ENCODE data around the gene NTM.
A peak's percentile ranks its signal among the peaks of the same experiment; 100 is the strongest.
"Not testable (repeated sequence)": the region's sequence is repeated elsewhere in the genome, so short reads cannot be mapped to it uniquely, and the experiment has no call there.

NTM gene

GRCh38 chr11:131902421-131902820, 532.0 kb downstream of the NTM start:
- H3K4me1 ChIP-seq (ENCODE audit: control insufficient read depth, insufficient read depth, low read length): peaks cover 7% of the 10 kb centered on the region
- no peaks in the 10 kb centered on the region for H3K27me3 ChIP-seq (replicated peaks; ENCODE audit: control insufficient read depth, insufficient read depth, low read length)
- no peak overlapping the region for H3K4me3 ChIP-seq (ENCODE audit: low read length)
- no peaks in the 10 kb centered on the region for H3K36me3 ChIP-seq (ENCODE audit: control insufficient read depth, insufficient read depth, low read length, severe bottlenecking)
- no peaks in the 10 kb centered on the region for H3K9me3 ChIP-seq (ENCODE audit: control insufficient read depth, low read length)
- no peak overlapping the region for H3K9ac ChIP-seq (ENCODE audit: low read length)
- DNase-seq (ENCODE audit: low read depth): no peak

GRCh38 chr11:131903074-131903473, 532.7 kb downstream of the NTM start:
- Histone ChIP-seq H3K4me3 (ENCODE audit: low read length) (no peak overlapping the region), H3K36me3 (ENCODE audit: control insufficient read depth, insufficient read depth, low read length, severe bottlenecking) (no peaks in the 10 kb centered on the region), H3K9ac (ENCODE audit: low read length) (no peak overlapping the region), H3K27me3 (replicated peaks; ENCODE audit: control insufficient read depth, insufficient read depth, low read length) (no peaks in the 10 kb centered on the region), H3K9me3 (ENCODE audit: control insufficient read depth, low read length) (no peaks in the 10 kb centered on the region), H3K4me1 (ENCODE audit: control insufficient read depth, insufficient read depth, low read length) (peaks cover 7% of the 10 kb centered on the region)
- no peak for DNase-seq (ENCODE audit: low read depth)

- Histone ChIP-seq H3K27me3 (replicated peaks; ENCODE audit: control insufficient read depth, insufficient read depth, low read length) (no peaks in the 10 kb centered on the region), H3K9me3 (ENCODE audit: control insufficient read depth, low read length) (no peaks in the 10 kb centered on the region), H3K36me3 (ENCODE audit: control insufficient read depth, insufficient read depth, low read length, severe bottlenecking) (no peaks in the 10 kb centered on the region), H3K4me3 (ENCODE audit: low read length) (no peak overlapping the region), H3K9ac (ENCODE audit: low read length) (no peak overlapping the region), H3K4me1 (ENCODE audit: control insufficient read depth, insufficient read depth, low read length) (peaks cover 7% of the 10 kb centered on the region)
- no peak for DNase-seq (ENCODE audit: low read depth)
Observed at GRCh38 chr11:131904756-131905155, 534.3 kb downstream of the NTM start.

- no peaks in the 10 kb centered on the region for H3K36me3 ChIP-seq (ENCODE audit: control insufficient read depth, insufficient read depth, low read length, severe bottlenecking)
- no peak overlapping the region for H3K4me3 ChIP-seq (ENCODE audit: low read length)
- H3K9me3 ChIP-seq (ENCODE audit: control insufficient read depth, low read length): no peaks in the 10 kb centered on the region
- H3K27me3 ChIP-seq (replicated peaks; ENCODE audit: control insufficient read depth, insufficient read depth, low read length): no peaks in the 10 kb centered on the region
- H3K9ac ChIP-seq (ENCODE audit: low read length): no peak overlapping the region
- H3K4me1 ChIP-seq (ENCODE audit: control insufficient read depth, insufficient read depth, low read length): no peaks in the 10 kb centered on the region
- DNase-seq (ENCODE audit: low read depth): no peak
Observed at GRCh38 chr11:131906963-131907362, 536.5 kb downstream of the NTM start.

- H3K9ac ChIP-seq (ENCODE audit: low read length): no peak overlapping the region
- no peaks in the 10 kb centered on the region for H3K9me3 ChIP-seq (ENCODE audit: control insufficient read depth, low read length)
- DNase-seq (ENCODE audit: low read depth): no peak
- no peaks in the 10 kb centered on the region for H3K27me3 ChIP-seq (replicated peaks; ENCODE audit: control insufficient read depth, insufficient read depth, low read length)
- H3K4me1 ChIP-seq (ENCODE audit: control insufficient read depth, insufficient read depth, low read length): no peaks in the 10 kb centered on the region
- H3K36me3 ChIP-seq (ENCODE audit: control insufficient read depth, insufficient read depth, low read length, severe bottlenecking): no peaks in the 10 kb centered on the region
- H3K4me3 ChIP-seq (ENCODE audit: low read length): no peak overlapping the region
Observed at GRCh38 chr11:131907371-131907770, 537.0 kb downstream of the NTM start.

- no peak overlapping the region for H3K4me3 ChIP-seq (ENCODE audit: low read length)
- DNase-seq (ENCODE audit: low read depth): no peak
- no peaks in the 10 kb centered on the region for H3K36me3 ChIP-seq (ENCODE audit: control insufficient read depth, insufficient read depth, low read length, severe bottlenecking)
- no peak overlapping the region for H3K9ac ChIP-seq (ENCODE audit: low read length)
- H3K4me1 ChIP-seq (ENCODE audit: control insufficient read depth, insufficient read depth, low read length): no peaks in the 10 kb centered on the region
- no peaks in the 10 kb centered on the region for H3K9me3 ChIP-seq (ENCODE audit: control insufficient read depth, low read length)
- H3K27me3 ChIP-seq (replicated peaks; ENCODE audit: control insufficient read depth, insufficient read depth, low read length): no peaks in the 10 kb centered on the region
Observed at GRCh38 chr11:131908316-131908715, 537.9 kb downstream of the NTM start.

- Histone ChIP-seq H3K9me3 (ENCODE audit: control insufficient read depth, low read length) (no peaks in the 10 kb centered on the region), H3K4me1 (ENCODE audit: control insufficient read depth, insufficient read depth, low read length) (no peaks in the 10 kb centered on the region), H3K36me3 (ENCODE audit: control insufficient read depth, insufficient read depth, low read length, severe bottlenecking) (no peaks in the 10 kb centered on the region), H3K27me3 (replicated peaks; ENCODE audit: control insufficient read depth, insufficient read depth, low read length) (no peaks in the 10 kb centered on the region), H3K9ac (ENCODE audit: low read length) (no peak overlapping the region), H3K4me3 (ENCODE audit: low read length) (peak overlapping the region; percentile 86)
- no peak for DNase-seq (ENCODE audit: low read depth)
Observed at GRCh38 chr11:131909426-131910177, 539.2 kb downstream of the NTM start.

GRCh38 chr11:131910178-131910522, 539.7 kb downstream of the NTM start:
- H3K4me3 ChIP-seq (ENCODE audit: low read length): peak overlapping the region; percentile 86
- no peaks in the 10 kb centered on the region for H3K27me3 ChIP-seq (replicated peaks; ENCODE audit: control insufficient read depth, insufficient read depth, low read length)
- no peaks in the 10 kb centered on the region for H3K4me1 ChIP-seq (ENCODE audit: control insufficient read depth, insufficient read depth, low read length)

GRCh38 chr11:131910523-131911387, 540.3 kb downstream of the NTM start:
- Histone ChIP-seq H3K9me3 (ENCODE audit: control insufficient read depth, low read length) (no peaks in the 10 kb centered on the region), H3K4me3 (ENCODE audit: low read length) (peak overlapping the region; percentile 86), H3K27me3 (replicated peaks; ENCODE audit: control insufficient read depth, insufficient read depth, low read length) (no peaks in the 10 kb centered on the region), H3K9ac (ENCODE audit: low read length) (peak overlapping the region; percentile 57), H3K4me1 (ENCODE audit: control insufficient read depth, insufficient read depth, low read length) (no peaks in the 10 kb centered on the region), H3K36me3 (ENCODE audit: control insufficient read depth, insufficient read depth, low read length, severe bottlenecking) (no peaks in the 10 kb centered on the region)
- peak; percentile 71 for DNase-seq (ENCODE audit: low read depth)

More at GRCh38 chr11:131910178-131910522, 539.7 kb downstream of the NTM start:
- no peak overlapping the region for H3K9ac ChIP-seq (ENCODE audit: low read length)
- DNase-seq (ENCODE audit: low read depth): no peak
- H3K36me3 ChIP-seq (ENCODE audit: control insufficient read depth, insufficient read depth, low read length, severe bottlenecking): no peaks in the 10 kb centered on the region
- H3K9me3 ChIP-seq (ENCODE audit: control insufficient read depth, low read length): no peaks in the 10 kb centered on the region

GRCh38 chr11:131911388-131912032, 541.1 kb downstream of the NTM start:
- not testable (repeated sequence) for H3K27me3 ChIP-seq (replicated peaks; ENCODE audit: control insufficient read depth, insufficient read depth, low read length); H3K36me3 ChIP-seq (ENCODE audit: control insufficient read depth, insufficient read depth, low read length, severe bottlenecking); H3K9me3 ChIP-seq (ENCODE audit: control insufficient read depth, low read length); H3K4me1 ChIP-seq (ENCODE audit: control insufficient read depth, insufficient read depth, low read length)
- peak; percentile 40 for DNase-seq (ENCODE audit: low read depth)
- peak overlapping the region; percentile 57 for H3K9ac ChIP-seq (ENCODE audit: low read length)
- peak overlapping the region; percentile 86 for H3K4me3 ChIP-seq (ENCODE audit: low read length)

- no peak overlapping the region for H3K9ac ChIP-seq (ENCODE audit: low read length)
- H3K36me3 ChIP-seq (ENCODE audit: control insufficient read depth, insufficient read depth, low read length, severe bottlenecking): no peaks in the 10 kb centered on the region
- DNase-seq (ENCODE audit: low read depth): no peak
- H3K27me3 ChIP-seq (replicated peaks; ENCODE audit: control insufficient read depth, insufficient read depth, low read length): no peaks in the 10 kb centered on the region
- no peaks in the 10 kb centered on the region for H3K9me3 ChIP-seq (ENCODE audit: control insufficient read depth, low read length)
- no peaks in the 10 kb centered on the region for H3K4me1 ChIP-seq (ENCODE audit: control insufficient read depth, insufficient read depth, low read length)
- no peak overlapping the region for H3K4me3 ChIP-seq (ENCODE audit: low read length)
Observed at GRCh38 chr11:131912134-131912533, 541.7 kb downstream of the NTM start.

Data from adipocyte (in vitro differentiated cells).